Femur (tissue), 1 donor: ENCODE measurements around the gene TBC1D16.
"Not testable (repeated sequence)": the region's sequence is repeated elsewhere in the genome, so short reads cannot be mapped to it uniquely, and the experiment has no call there.

Experiments
- DNase-seq: peaks from one replicate; pipeline ENCODE4 v3.0.0-alpha.2; 2017

Gene TBC1D16

GRCh38 chr17:80050706-80051105 is 15.0 kb upstream of the TBC1D16 start:
- DNase-seq: no peak

DNA sequence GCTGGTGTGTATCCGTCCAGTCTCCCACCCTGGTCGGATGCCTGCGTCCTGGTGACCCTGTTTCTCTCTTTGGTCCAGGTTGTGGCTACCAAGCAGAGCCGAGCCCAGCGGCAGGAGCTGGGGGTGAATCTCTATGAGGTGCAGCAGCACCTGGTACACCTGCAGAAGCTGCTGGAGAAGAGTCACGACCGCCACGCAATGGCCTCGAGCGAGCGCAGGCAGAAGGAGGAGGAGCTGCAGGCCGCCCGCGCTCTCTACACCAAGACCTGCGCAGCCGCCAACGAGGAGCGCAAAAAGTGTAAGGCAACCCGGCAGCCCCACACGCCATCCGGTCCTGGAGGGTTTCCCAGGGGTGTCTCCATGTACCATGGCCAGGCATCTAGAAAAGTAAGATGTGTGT is 14.3 kb upstream of the TBC1D16 start:
- DNase-seq: no peak

DNA sequence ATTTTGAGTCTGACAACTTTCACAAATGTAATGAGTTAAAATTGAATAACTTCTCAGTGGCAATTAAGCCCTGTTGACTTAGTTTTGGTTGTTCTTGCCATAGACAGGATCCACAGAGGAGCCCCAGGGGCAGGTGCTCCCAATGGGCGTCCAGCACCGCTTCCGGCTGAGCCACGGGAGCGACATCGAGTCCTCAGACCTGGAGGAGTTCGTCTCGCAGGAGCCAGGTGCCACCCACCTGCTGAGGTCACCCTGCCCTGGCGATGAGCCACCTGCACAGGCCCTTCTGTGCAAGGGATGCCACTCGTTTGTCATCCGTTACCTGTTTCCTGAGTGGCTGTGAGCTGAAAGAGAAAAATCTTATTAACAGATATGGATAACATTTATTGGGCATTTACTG is 11.5 kb upstream of the TBC1D16 start:
- no peak for DNase-seq

DNA sequence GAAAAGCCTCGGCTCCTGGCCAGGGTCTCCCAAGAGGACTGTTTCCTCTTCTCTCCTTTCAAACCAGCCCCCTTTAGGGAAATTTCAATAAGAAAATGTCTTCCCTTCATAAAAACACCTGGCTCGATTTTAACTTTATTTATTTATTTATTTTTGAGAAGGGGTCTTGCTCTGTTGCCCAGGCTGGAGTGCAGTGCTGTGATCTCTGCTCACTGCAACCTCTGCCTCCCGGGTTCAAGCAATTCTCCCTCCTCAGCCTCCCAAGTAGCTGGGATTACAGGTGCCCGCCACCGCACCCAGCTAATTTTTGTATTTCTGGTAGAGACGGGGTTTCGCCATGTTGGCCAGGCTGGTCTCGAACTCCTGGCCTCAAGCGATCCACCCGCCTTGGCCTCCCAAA is 11.0 kb upstream of the TBC1D16 start:
- DNase-seq: not testable (repeated sequence)

DNA sequence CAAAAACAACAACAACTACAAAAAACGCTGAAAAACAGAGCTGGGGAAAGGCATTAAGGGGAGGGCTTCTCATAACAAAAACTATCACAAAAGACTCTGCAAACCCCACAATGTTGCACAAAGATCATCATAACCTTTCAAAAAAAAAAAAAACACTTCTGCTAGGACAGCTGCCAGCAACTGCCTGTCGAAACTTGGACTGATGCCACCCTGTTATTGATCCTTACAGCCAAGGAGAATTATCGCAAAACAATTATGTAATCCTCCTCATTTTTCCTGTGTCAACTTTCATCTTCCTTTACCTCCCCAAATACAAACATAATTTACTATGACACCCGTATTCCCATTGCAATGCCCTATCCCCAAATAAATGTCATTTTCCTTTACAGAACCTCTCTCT is 10.0 kb upstream of the TBC1D16 start:
- DNase-seq: no peak

DNA sequence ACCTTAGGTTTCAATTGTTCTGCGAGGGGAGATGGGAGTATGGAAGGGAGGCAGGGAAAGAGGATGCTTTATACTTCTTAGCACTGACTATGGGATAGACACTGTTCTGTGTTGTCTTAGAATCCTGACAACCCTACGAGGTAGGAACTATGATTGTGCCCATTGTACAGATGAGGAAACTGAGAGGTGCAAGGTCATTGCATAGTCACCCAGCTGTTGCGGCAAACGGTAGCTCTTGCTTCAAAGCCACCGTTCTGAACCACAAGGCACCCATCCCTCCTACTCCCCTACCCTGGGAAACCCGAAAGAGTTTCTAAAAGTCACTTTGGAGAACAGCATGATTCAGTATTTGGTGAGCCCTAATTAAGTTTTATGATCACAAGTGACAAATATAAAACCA is 8.3 kb upstream of the TBC1D16 start:
- no peak for DNase-seq

DNA sequence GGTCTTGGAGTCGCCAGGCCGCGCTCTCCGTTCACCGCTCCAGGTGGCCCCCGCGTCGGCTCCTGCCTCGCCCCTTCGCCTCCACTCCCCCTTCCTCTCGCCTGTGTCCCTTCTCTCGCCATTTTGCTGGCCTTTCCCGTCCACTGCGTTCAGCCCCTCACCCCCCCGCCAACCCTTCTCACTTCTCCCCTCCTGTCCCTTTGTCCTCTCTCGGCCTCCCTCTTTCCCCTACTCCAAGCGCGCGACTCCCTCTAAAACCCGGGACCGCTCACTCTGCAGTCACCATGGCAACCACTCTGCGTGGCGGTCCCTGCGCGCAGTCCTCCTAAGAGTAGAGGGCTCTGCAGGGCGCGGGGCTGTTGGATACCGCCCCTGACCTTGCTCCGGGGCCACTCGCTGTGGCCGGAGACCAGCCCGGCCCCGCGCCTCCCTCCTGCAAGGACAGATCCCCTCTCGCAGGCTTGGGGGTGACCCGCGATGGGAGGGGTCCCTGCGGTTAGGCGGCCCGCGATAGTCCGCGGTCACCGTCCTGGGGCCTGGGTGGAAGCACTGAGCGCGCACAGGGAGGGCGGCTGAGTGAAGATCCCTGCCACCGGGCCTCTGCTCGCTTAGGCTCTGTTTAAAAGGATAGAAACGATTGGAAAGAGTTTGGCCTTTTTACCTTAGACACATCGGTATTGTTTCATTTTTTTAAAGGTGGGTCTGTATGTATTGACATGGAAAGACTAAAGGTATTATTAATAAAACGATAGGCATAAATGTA is 1.2 kb upstream of the TBC1D16 start:
- DNase-seq: peak; percentile 68

GRCh38 chr17:80035937-80036714 is 454 bp upstream of the TBC1D16 start, which contains the start of gene CCDC40:
Gene CCDC40, plus strand, starts transcription at chr17:80036642. Its CDS starts 21 bp downstream, at chr17:80036663.
- peak; percentile 90 for DNase-seq

DNA sequence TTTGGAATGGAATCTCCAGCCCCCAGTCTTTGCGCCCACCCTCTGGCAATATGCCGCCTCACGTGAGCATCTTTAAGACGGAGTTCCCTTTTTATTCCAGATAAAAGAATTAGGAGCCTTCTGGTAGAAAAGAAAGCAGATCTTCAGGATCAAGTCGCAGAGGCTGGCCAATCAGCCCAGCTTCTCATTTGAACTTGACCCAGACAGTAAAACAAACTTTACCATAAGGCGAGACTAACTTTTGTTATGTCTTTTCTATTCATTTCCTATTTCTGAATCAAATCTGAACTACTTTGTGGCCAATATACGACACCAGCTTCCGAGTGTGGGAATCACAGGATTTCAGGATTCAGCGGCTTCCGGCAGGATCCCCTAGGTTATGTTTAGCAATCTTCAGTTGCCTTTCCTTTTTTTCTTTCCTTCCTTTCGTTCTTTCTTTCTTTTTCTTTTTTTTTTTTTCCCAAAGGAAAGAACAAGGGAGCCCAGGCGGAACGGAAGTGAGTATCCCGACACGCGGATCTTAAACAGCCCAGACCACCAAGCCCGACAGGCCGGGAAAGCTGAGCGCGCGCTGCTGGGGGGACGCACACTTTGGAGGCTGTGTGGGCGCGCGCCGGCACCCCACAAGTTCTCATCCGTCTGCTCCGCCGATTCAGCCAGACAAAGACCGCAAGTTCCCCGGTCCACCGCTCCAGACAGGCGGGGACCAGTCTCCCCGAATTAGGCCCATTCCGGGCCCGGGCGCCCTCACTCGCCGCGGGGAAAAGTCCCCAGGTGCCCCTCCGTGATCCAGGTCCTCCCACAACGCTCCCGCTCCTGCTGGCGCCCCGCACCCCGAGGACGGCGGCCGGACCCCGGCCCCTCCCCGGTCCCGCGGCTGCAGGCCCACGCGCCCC is 633 bp downstream of the TBC1D16 start:
- DNase-seq: peak; percentile 61

DNA sequence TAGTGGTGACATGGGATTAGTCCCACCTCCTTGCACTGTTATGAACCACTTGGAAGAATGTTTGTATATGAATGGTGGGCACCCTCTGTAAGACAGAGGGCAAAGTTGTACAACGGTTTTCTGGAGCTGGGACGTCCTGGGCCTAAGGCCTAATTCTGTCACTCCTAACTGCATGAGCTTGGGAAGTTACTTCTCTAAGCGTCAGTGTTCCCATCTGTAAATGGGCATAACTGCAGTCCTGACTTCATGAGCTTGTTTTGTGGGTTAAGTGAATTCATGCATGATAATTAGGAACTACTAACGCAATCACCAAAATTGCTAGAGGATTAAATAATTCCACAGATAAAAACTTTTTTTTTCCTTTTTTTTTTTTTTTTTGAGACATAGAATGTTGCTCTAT is 1.8 kb downstream of the TBC1D16 start:
- DNase-seq: no peak

- DNase-seq: no peak
Measured at GRCh38 chr17:80032614-80033171, 3.0 kb downstream of the TBC1D16 start.

DNA sequence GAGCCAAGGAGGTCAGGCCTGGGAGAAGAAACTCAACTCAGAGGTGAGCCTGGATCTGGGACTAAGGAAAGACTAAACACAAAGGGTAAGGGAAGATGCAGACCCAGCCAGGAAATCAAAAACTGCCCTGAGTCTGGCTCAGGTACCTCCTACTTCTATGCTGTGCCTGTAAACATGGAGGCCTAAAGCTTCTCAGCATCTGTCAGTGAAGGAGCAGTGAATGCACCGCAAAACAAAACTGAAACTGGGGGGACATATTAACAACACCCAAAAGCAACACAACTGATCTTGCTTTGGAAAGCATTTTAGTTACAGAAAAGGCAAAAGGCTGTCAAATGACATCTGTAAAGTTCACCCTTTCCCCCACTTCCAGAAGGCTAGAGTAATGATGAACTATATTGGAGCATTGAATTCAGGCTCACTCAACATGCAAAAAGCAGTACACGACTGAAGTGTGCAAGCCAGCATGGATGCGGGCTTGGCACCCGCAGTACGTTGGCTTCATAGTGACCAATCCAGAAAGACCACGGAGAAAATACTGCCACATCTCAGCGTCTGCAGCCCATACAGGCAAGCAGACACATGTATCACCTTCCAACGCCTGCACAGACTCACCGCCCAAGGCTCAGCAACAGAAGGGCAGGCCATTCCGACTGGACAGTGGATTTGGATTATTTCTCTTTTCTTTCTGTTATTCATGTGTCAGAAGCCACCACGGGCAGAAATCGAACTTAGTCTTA is 3.8 kb downstream of the TBC1D16 start:
- no peak for DNase-seq

DNA sequence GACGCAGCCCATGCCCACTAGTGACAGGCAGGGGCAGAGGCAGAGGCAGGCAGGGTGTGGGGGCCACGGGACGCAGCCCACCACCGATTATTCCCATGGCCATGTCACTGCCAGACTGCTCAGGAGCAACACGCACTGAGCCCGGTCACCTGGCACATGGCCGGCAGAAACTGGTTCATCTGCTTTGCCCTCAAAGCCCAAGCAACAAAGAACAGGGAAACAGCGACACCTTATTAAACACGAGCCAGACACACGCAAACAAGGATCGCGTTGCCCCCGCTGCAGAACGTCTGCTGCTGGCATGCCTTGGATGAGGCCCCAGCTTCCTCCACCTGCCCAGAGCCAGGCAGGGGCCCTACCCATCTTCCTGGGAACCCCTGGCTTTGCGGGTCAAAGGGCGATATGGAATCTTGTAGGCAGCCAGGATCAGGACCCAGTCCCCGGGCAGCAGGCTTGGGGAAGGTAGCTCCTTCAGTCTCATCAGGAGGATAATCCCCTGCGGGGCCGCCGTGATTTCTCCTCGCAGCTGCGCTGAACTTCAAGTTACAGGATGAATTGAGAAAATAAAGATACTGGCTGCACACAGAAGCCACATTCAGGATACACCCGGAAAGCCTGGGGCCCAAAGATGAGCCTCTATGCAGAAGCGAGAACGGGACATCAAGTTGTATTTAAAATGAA is 4.8 kb downstream of the TBC1D16 start:
- no peak for DNase-seq

DNA sequence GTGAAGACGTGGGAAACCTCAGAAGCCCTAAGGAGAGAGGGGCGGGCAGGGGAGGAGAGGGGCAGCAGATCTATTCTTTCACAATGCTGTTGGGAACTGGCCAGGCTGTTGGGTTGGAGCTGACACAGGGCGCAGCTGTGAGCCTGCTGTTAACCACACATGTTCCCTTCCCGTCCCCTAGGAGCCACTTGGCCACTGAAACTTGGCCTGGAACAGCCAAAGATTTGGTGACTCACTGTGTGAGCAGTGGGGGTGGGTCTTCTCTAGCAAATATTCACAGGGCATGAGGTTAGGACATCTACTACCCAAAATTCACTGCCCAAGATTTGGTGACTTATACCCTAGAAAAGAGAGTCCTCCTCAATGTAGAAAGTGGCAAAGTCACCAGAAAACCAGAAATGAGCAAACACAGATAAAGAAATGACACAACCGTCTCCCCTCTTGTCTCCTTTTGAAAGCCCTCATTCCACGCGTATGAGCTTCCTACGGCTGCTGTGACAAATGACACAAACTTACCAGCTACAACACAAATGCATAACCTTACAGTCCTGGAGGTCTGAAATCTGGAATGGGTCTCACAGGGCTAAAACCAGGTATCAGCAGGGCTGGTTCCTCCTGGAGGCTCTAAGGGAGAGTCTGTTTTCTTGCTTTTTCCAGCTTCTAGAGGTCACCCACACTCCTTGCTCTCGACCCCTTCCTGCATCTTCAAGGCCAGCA is 6.3 kb downstream of the TBC1D16 start:
- DNase-seq: peak; percentile 91

DNA sequence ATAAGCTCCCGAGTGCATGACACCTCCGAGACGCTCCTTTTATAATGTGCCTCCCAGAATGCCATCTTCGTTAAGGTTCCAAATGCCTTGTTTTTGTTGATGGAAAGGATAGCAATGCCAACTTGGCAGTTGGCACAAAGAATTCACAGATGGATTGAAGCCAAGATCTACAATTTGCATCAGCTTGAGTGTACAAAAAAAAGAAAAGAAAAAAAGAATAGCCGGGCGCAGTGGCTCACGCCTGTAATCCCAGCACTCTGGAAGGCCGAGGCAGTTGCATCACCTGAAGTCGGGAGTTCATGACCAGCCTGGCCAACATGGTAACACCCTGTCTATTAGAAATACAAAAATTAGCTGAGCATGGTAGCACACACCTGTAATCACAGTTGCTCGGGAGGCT is 7.6 kb downstream of the TBC1D16 start:
- DNase-seq: no peak

GRCh38 chr17:80027043-80027435 is 8.6 kb downstream of the TBC1D16 start:
- DNase-seq: no peak

- DNase-seq: no peak
Measured at GRCh38 chr17:80026359-80027042, 9.2 kb downstream of the TBC1D16 start.

- DNase-seq: no peak
Measured at GRCh38 chr17:80025796-80026195, 9.9 kb downstream of the TBC1D16 start.

DNA sequence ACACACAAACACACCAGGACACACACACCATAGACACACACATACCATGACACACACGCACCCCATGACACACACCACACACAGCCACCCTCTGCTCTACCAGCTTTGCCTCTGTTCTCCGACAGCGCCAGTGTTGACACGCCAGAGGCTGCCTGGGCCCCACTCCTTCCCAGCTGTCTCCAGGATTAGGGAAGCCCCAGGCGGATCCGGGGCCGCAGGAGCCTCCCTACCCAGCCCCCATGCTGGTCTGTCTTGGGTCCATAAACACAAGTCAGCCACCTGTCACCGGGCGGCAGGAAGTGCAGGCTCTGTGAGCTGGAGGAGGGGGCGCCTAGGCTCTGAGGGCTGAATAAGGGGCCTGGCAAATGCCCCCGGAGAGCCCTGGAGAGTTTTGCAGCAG is 10.5 kb downstream of the TBC1D16 start:
- peak; percentile 78 for DNase-seq
